SK-N-SH treated with all-trans-retinoic acid at 6 μM for 48 hours (cell line): Measurements from ENCODE around the gene MAST4.

Experiments
- ATAC-seq: fragments of 200-7000 bp; cut with Tn5 transposase; 3 replicates; pipeline ENCODE4 v1.9.1; 2020; ENCODE audit warnings: mild to moderate bottlenecking, moderate library complexity
- ARNTL ChIP-seq: fragments of 450-650 bp; formaldehyde crosslinking; IDR thresholded peaks from 2 replicates; pipeline ENCODE4 v1.5.0; 2020; ENCODE audit warnings: low read depth, mild to moderate bottlenecking, moderate library complexity, borderline replicate concordance
- BACH2 ChIP-seq: fragments of 250-450 bp; sonication (Bioruptor Pico); IDR thresholded peaks from 2 replicates; pipeline ENCODE4 v1.9.0; 2021; ENCODE audit warnings: mild to moderate bottlenecking, borderline replicate concordance
- CSDC2 ChIP-seq: fragments of 250-450 bp; sonication (Bioruptor Pico); IDR thresholded peaks from 2 replicates; pipeline ENCODE4 v1.5.0; 2020; ENCODE audit warnings: mild to moderate bottlenecking, moderate library complexity
- ESRRG ChIP-seq: fragments of 250-450 bp; sonication (Bioruptor Pico); IDR thresholded peaks from 2 replicates; pipeline ENCODE4 v1.6.1; 2021; ENCODE audit warnings: mild to moderate bottlenecking
- GLIS3 ChIP-seq: fragments of 250-450 bp; sonication (Bioruptor Pico); IDR thresholded peaks from 2 replicates; pipeline ENCODE4 v1.5.0; 2020; ENCODE audit warnings: mild to moderate bottlenecking, moderate library complexity
- ISL1 ChIP-seq: fragments of 250-450 bp; sonication (Bioruptor Pico); IDR thresholded peaks from 2 replicates; pipeline ENCODE4 v2.1.2; 2022; ENCODE audit warnings: mild to moderate bottlenecking, moderate library complexity
- OSR1 ChIP-seq: fragments of 250-450 bp; sonication (Bioruptor Pico); IDR thresholded peaks from 2 replicates; pipeline ENCODE4 v1.8.0; 2022; ENCODE audit warnings: moderate library complexity, mild to moderate bottlenecking, inconsistent platforms
- PPARA ChIP-seq: fragments of 250-450 bp; sonication (Bioruptor Pico); IDR thresholded peaks from 2 replicates; pipeline ENCODE4 v1.5.0; 2020; ENCODE audit warnings: mild to moderate bottlenecking, borderline replicate concordance
- RARB ChIP-seq: fragments of 250-450 bp; sonication (Bioruptor Pico); IDR thresholded peaks from 2 replicates; pipeline ENCODE4 v1.8.0; 2021; ENCODE audit warnings: mild to moderate bottlenecking, moderate library complexity
- SNAI2 ChIP-seq: fragments of 250-450 bp; sonication (Bioruptor Pico); IDR thresholded peaks from 2 replicates; pipeline ENCODE4 v1.5.0; 2020; ENCODE audit warnings: mild to moderate bottlenecking, moderate library complexity
- TCF4 ChIP-seq: fragments of 250-450 bp; sonication (Bioruptor Pico); IDR thresholded peaks from 2 replicates; pipeline ENCODE4 v1.8.0; 2021; ENCODE audit warnings: mild to moderate bottlenecking, moderate library complexity, borderline replicate concordance
- TOX ChIP-seq: fragments of 250-450 bp; sonication (Bioruptor Pico); IDR thresholded peaks from 2 replicates; pipeline ENCODE4 v1.8.0; 2021; ENCODE audit warnings: mild to moderate bottlenecking, moderate library complexity, borderline replicate concordance
- ZFP3 ChIP-seq: fragments of 250-450 bp; sonication (Bioruptor Pico); IDR thresholded peaks from 2 replicates; pipeline ENCODE4 v1.5.0; 2020; ENCODE audit warnings: mild to moderate bottlenecking, moderate library complexity
- ZFP30 ChIP-seq: fragments of 450-650 bp; formaldehyde crosslinking; IDR thresholded peaks from 2 replicates; pipeline ENCODE4 v1.5.0; 2022; ENCODE audit warnings: mild to moderate bottlenecking, moderate library complexity
- ZNF565 ChIP-seq: fragments of 450-650 bp; formaldehyde crosslinking; conservative IDR thresholded peaks from 2 replicates; pipeline ENCODE4 v1.5.0; 2020; ENCODE audit warnings: low read depth, mild to moderate bottlenecking, moderate library complexity
- ZNF70 ChIP-seq: fragments of 450-650 bp; formaldehyde crosslinking; IDR thresholded peaks from 2 replicates; pipeline ENCODE4 v1.5.0; 2020; ENCODE audit warnings: mild to moderate bottlenecking, moderate library complexity
- ZNF8 ChIP-seq: fragments of 450-650 bp; formaldehyde crosslinking; IDR thresholded peaks from 2 replicates; pipeline ENCODE4 v1.5.0; 2020; ENCODE audit warnings: mild to moderate bottlenecking, moderate library complexity
- TF ChIP-seq, protein P1 (sequence below): fragments of 250-450 bp; sonication (Bioruptor Pico); IDR thresholded peaks from 2 replicates; pipeline ENCODE4 v1.5.0; 2020; ENCODE audit warnings: mild to moderate bottlenecking, moderate library complexity
- TF ChIP-seq, protein P2 (sequence below): fragments of 250-450 bp; sonication (Bioruptor Pico); IDR thresholded peaks from 2 replicates; pipeline ENCODE4 v1.5.1; 2021; ENCODE audit warnings: mild to moderate bottlenecking, moderate library complexity
- TF ChIP-seq, protein P3 (sequence below): fragments of 250-450 bp; sonication (Bioruptor Pico); IDR thresholded peaks from 2 replicates; pipeline ENCODE4 v1.8.0; 2020; ENCODE audit warnings: mild to moderate bottlenecking, moderate library complexity, borderline replicate concordance
- TF ChIP-seq, protein P4 (sequence below): fragments of 250-450 bp; sonication (Bioruptor Pico); IDR thresholded peaks from 2 replicates; pipeline ENCODE4 v1.5.1; 2020; ENCODE audit warnings: low read depth, mild to moderate bottlenecking, moderate library complexity

Gene MAST4

DNA sequence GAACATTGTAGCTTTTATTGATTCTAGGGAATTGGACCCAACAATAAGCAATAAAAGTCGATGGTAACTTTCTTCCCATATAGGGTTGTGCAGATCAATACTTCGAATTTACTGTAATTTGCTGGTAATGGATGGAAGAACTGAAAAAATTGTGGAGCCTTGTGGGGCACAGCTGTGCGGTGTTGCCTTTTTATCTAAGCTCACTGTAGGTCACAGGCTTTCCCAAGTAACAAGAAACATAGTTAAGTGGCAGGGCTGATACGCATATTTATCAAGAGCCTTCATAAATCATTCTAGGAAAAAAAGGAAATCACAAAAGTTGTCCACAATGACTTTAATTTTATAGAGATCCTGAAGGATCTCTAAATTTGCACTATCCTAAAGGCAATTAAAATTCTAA is 292.9 kb downstream of the MAST4 start:
- no peak for ATAC-seq
- TF ChIP-seq TCF4 (CRISPR knock-in tag) (no peak), TOX (CRISPR knock-in tag) (no peak), BACH2 (no peak), ZFP30 (CRISPR knock-in tag) (no peak), ZNF8 (no peak), ISL1 (no peak), ZNF70 (CRISPR knock-in tag) (no peak), RARB (CRISPR knock-in tag) (no peak), ESRRG (no peak), OSR1 (no peak), SNAI2 (CRISPR knock-in tag) (no peak), ZNF565 (CRISPR knock-in tag) (no peak), GLIS3 (CRISPR knock-in tag) (no peak), PPARA (CRISPR knock-in tag) (no peak), CSDC2 (CRISPR knock-in tag) (no peak), ARNTL (no peak)
- TF ChIP-seq, protein P1, sequence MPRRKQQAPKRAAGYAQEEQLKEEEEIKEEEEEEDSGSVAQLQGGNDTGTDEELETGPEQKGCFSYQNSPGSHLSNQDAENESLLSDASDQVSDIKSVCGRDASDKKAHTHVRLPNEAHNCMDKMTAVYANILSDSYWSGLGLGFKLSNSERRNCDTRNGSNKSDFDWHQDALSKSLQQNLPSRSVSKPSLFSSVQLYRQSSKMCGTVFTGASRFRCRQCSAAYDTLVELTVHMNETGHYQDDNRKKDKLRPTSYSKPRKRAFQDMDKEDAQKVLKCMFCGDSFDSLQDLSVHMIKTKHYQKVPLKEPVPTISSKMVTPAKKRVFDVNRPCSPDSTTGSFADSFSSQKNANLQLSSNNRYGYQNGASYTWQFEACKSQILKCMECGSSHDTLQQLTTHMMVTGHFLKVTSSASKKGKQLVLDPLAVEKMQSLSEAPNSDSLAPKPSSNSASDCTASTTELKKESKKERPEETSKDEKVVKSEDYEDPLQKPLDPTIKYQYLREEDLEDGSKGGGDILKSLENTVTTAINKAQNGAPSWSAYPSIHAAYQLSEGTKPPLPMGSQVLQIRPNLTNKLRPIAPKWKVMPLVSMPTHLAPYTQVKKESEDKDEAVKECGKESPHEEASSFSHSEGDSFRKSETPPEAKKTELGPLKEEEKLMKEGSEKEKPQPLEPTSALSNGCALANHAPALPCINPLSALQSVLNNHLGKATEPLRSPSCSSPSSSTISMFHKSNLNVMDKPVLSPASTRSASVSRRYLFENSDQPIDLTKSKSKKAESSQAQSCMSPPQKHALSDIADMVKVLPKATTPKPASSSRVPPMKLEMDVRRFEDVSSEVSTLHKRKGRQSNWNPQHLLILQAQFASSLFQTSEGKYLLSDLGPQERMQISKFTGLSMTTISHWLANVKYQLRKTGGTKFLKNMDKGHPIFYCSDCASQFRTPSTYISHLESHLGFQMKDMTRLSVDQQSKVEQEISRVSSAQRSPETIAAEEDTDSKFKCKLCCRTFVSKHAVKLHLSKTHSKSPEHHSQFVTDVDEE (CRISPR knock-in tag) = no peak
- TF ChIP-seq, protein P2, sequence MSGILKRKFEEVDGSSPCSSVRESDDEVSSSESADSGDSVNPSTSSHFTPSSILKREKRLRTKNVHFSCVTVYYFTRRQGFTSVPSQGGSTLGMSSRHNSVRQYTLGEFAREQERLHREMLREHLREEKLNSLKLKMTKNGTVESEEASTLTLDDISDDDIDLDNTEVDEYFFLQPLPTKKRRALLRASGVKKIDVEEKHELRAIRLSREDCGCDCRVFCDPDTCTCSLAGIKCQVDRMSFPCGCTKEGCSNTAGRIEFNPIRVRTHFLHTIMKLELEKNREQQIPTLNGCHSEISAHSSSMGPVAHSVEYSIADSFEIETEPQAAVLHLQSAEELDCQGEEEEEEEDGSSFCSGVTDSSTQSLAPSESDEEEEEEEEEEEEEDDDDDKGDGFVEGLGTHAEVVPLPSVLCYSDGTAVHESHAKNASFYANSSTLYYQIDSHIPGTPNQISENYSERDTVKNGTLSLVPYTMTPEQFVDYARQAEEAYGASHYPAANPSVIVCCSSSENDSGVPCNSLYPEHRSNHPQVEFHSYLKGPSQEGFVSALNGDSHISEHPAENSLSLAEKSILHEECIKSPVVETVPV (CRISPR knock-in tag) = no peak
- TF ChIP-seq, protein P3, sequence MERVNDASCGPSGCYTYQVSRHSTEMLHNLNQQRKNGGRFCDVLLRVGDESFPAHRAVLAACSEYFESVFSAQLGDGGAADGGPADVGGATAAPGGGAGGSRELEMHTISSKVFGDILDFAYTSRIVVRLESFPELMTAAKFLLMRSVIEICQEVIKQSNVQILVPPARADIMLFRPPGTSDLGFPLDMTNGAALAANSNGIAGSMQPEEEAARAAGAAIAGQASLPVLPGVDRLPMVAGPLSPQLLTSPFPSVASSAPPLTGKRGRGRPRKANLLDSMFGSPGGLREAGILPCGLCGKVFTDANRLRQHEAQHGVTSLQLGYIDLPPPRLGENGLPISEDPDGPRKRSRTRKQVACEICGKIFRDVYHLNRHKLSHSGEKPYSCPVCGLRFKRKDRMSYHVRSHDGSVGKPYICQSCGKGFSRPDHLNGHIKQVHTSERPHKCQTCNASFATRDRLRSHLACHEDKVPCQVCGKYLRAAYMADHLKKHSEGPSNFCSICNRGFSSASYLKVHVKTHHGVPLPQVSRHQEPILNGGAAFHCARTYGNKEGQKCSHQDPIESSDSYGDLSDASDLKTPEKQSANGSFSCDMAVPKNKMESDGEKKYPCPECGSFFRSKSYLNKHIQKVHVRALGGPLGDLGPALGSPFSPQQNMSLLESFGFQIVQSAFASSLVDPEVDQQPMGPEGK (CRISPR knock-in tag) = no peak
- TF ChIP-seq, protein P4, sequence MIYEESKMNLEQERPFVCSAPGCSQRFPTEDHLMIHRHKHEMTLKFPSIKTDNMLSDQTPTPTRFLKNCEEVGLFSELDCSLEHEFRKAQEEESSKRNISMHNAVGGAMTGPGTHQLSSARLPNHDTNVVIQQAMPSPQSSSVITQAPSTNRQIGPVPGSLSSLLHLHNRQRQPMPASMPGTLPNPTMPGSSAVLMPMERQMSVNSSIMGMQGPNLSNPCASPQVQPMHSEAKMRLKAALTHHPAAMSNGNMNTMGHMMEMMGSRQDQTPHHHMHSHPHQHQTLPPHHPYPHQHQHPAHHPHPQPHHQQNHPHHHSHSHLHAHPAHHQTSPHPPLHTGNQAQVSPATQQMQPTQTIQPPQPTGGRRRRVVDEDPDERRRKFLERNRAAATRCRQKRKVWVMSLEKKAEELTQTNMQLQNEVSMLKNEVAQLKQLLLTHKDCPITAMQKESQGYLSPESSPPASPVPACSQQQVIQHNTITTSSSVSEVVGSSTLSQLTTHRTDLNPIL = no peak

DNA sequence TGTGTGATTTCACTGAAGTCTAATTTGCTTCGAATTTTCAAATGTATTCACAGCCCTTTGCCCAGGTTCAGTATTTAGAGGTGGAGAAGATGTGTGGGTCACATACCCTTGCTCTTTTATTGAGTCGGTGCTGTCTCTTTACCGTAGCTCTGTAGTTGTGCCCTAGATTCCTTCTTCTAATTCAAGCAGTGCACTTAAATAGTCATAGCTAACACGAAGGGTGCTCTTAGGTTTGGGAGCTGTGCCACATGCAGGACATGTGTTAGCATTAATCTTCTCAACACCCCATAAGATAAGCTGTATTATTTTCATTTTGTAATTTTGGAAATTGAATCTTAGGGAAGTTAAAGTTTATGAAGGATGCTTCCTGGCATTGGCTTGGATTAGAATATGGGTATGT is 293.3 kb downstream of the MAST4 start:
- no peak for ATAC-seq
- TF ChIP-seq RARB (CRISPR knock-in tag) = no peak
- TF ChIP-seq ARNTL = no peak
- no peak for TF ChIP-seq ESRRG
- TF ChIP-seq ZFP3 (CRISPR knock-in tag) = no peak
- TF ChIP-seq SNAI2 (CRISPR knock-in tag) = no peak
- TF ChIP-seq ZNF70 (CRISPR knock-in tag) = no peak

DNA sequence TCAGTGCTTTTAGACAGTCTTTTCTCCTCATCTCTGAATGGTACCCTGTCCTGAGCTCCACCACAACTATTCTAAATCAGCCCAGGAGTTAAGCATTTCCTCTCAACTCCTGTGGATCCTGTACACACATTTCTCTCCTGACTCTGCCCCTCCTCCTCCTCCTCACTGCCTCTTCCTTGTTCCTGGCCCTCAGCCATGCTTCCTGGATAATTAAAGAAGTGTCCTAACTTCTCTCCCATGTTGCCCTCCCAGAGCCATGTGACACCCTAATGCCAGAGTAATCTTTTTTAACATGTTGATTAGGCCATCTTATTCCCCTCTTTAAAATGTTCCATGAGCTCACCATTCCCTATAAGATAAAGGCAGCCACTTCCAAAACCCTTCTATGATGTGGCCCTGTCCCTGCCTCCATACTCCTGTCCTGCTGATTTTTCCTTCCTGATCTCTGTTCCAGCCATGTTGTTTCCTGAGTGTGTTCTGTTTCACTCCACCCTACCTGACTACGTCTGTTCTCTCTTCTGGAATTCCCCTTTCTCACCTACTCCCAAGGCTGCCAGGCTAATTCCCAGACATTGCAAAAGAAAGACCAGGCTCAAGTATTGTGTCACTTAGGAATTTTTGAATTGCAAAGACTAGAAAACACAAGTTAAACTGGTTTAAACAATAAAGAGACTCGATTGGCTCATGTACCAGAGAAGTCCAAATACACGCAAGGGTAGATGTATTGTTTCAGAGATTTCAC is 295.2 kb downstream of the MAST4 start:
- no peak for ATAC-seq
- no peak for TF ChIP-seq OSR1
- TF ChIP-seq, protein P1 (CRISPR knock-in tag) = no peak
